ENCODE results near the gene MSL2.
A peak's percentile ranks its signal among the peaks of the same experiment; 100 is the strongest.

The MSL2 gene

GRCh38 chr3:136197159-136197793 is 1.1 kb upstream of the MSL2 start:
- CTCF ChIA-PET = interaction anchor here (1.4 to 2.3 kb wide), 3 partner anchors 11 to 555 kb away, joined by 4 to 13 read pairs (median 13); partner anchors contain the start of gene STAG1
- no peak for DNase-seq (ENCODE audit: extremely low spot score)
- POLR2A ChIA-PET = interaction anchor here (0.7 to 1.8 kb wide), 3 partner anchors 18 to 555 kb away, joined by 3 to 30 read pairs (median 4); partner anchors contain the start of gene STAG1
- no peak for TF ChIP-seq CTCF (IDR thresholded peaks at IDR 0.05; ENCODE audit: control extremely low read depth, extremely low read depth, low read depth, missing control alignments)

- TF ChIP-seq CTCF (IDR thresholded peaks at IDR 0.05; ENCODE audit: control extremely low read depth, extremely low read depth, low read depth, missing control alignments) = no peak
- POLR2A ChIA-PET = interaction anchor here (0.6 to 1.8 kb wide), 6 partner anchors 14 to 558 kb away, joined by 4 to 30 read pairs (median 6); partner anchors contain the start of gene STAG1
- CTCF ChIA-PET = interaction anchor here (0.7 to 2.3 kb wide), 5 partner anchors 10 to 556 kb away, joined by 3 to 13 read pairs (median 4); partner anchors contain the start of gene STAG1
Measured at GRCh38 chr3:136196401-136197158, 445 bp upstream of the MSL2 start.

GRCh38 chr3:136195258-136196063 is 674 bp downstream of the MSL2 start:
- no peak for TF ChIP-seq CTCF (IDR thresholded peaks at IDR 0.05; ENCODE audit: control extremely low read depth, extremely low read depth, low read depth, missing control alignments)
- ChIA-PET POLR2A (interaction anchor here (0.6 to 1.8 kb wide), 4 partner anchors 25 to 557 kb away, joined by 4 to 30 read pairs (median 5); partner anchors contain the start of gene STAG1), CTCF (interaction anchor here (1.3 to 2.3 kb wide), 4 partner anchors 9 to 557 kb away, joined by 3 to 13 read pairs (median 9); partner anchors contain the start of gene STAG1)
- peak; percentile 80 for DNase-seq (ENCODE audit: extremely low spot score)

More at GRCh38 chr3:136196401-136197158, 445 bp upstream of the MSL2 start:
- peak; percentile 98 for DNase-seq (ENCODE audit: extremely low spot score)

GRCh38 chr3:136194409-136195257 is 1.5 kb downstream of the MSL2 start:
- no peak for DNase-seq (ENCODE audit: extremely low spot score)
- no peak for TF ChIP-seq CTCF (IDR thresholded peaks at IDR 0.05; ENCODE audit: control extremely low read depth, extremely low read depth, low read depth, missing control alignments)
- POLR2A ChIA-PET = interaction anchor here (0.7 to 1.3 kb wide), 2 partner anchors 56 to 722 kb away, joined by 4 read pairs; no protein-coding TSS in a partner anchor
- CTCF ChIA-PET = interaction anchor here (1.6 kb wide), 1 partner anchor 8 kb away, joined by 5 read pairs; no protein-coding TSS in a partner anchor

GRCh38 chr3:136193278-136194054 is 2.7 kb downstream of the MSL2 start:
- no peak for TF ChIP-seq CTCF (IDR thresholded peaks at IDR 0.05; ENCODE audit: control extremely low read depth, extremely low read depth, low read depth, missing control alignments)
- CTCF ChIA-PET = no interaction called here
- POLR2A ChIA-PET = interaction anchor here (0.7 kb wide), 1 partner anchor 723 kb away, joined by 4 read pairs; no protein-coding TSS in a partner anchor
- no peak for DNase-seq (ENCODE audit: extremely low spot score)

Measured in GM10248 (cell line).